Mononuclear cell (primary cell): ENCODE measurements around the gene HSH2D. TPM values are rescaled to one million over a fixed set of nuclear protein-coding genes. Genes with fewer than 3 reads are reported as not detected.

Experiments used
- H3K27me3 ChIP-seq: 2 replicates; pipeline ENCODE4 v1.6.0; 2011; ENCODE audit warnings: low read length, control low read depth; ENCODE audit not compliant: insufficient read depth
- H3K4me1 ChIP-seq: 2 replicates; pipeline ENCODE4 v1.5.1; 2011; ENCODE audit warnings: mild to moderate bottlenecking, low read length, control low read depth; ENCODE audit not compliant: insufficient read depth
- H3K4me3 ChIP-seq: 2 replicates; pipeline ENCODE4 v1.5.1; 2011; ENCODE audit warnings: mild to moderate bottlenecking, low read length, moderate library complexity
- H3K9me3 ChIP-seq: 2 replicates; pipeline ENCODE4 v1.5.1; 2011; ENCODE audit warnings: low read depth, mild to moderate bottlenecking, control low read depth, low read length
- total RNA-seq: library from RNA; depleted of rRNA; stranded (reverse); fragments of >200 nt; gene quantifications from one replicate; pipeline ENCODE4 v1.2.3, GENCODE V29; 2012

Gene HSH2D
- total RNA-seq, 1 donor = 32.2 TPM

DNA sequence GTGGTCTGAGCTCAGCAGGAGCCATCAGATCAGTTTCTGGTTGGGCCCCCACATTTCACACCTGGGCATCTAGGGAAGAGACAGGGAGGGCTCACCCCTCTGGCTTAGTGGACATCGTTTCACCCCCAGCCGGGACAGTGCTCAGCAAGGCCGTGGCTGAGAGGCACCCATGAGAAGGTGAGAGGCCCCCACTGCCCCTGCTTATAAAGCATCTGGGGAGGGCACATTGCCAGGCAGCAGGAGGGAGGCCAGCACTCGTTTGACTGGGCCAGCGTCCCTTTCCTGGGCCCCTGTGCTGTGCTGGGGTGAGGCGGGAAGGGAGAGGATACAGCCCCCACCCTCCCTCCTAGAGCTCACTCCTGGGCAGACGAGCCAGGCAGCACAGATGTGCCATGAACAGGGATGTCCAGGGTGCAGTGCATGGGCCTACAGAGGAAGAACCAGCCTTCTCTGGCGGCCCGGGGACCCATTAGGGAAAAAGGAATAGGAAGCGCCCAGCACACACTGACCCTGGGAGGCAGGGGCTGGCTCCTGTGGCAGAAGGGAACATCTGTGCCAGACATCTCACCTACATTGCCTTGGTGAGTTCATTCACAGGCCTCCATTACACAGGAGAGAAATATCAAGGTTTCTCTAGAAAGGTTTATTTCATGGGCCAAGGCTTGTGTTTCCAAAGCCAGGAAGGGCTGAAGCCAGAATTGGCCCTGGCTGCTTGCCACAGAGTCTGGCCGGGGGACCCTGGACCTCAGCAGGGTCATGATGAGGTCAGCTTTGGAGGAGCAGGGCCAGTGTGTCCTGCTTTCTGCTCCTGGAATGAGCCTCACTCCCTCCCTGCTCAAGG is 61.9 kb downstream of the HSH2D start:
- Histone ChIP-seq H3K27me3 (no peaks in the 10 kb centered on the region), H3K4me1 (peaks cover 15% of the 10 kb centered on the region), H3K9me3 (no peaks in the 10 kb centered on the region)

DNA sequence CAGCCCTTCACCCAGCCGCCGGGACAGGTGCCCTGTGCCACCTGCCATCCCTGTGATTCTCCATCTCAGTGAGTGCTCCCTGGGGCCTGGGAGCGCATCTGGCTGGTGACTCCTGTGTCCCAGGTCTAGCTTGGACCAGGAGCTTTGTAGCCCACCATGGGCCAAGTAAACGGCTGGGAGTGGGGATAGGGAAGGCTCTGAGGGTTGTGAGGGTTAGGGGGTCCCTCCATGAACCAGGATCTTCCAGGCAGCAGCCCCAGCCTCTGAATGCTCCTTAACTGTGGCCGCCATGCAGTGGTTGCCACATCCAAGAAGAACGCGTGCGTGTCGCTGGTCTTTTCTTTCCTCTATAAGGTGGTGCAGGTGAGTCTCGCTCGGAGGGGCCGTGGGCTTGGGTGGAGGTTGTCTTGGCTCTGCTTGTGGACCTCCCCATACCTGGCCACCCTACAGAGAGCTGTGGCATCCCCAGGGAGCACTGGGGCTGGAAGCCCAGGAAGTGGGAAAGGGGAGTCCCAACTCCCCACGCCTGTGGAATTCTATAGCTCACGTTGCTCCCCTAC is 62.6 kb downstream of the HSH2D start:
- no peaks in the 10 kb centered on the region for H3K27me3 ChIP-seq
- H3K4me1 ChIP-seq = peaks cover 12% of the 10 kb centered on the region
- no peaks in the 10 kb centered on the region for H3K9me3 ChIP-seq
- no peak overlapping the region for H3K4me3 ChIP-seq

More for the DNA sequence above, 61.9 kb downstream of the HSH2D start:
- no peak overlapping the region for H3K4me3 ChIP-seq

DNA sequence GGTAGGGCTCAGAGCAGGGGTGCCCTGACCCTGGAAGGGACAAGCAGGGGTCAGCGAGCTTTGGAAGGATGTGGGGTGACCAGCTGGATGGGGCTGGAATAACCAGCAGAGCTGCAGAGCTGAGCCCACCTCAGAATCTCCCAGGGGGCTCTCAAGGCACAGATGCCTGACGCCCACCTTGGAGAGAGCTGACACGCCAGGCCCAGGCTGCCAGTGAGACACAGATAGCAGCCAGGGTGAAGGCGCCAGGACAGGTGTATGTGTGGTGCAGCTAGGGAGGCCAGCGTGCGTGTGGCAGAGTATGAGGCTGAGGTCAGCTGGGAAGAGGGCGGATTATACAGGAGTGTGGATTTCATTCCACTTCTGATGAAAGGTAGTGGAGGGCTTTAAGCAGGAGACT is 63.2 kb downstream of the HSH2D start:
- Histone ChIP-seq H3K4me3 (no peak overlapping the region), H3K9me3 (no peaks in the 10 kb centered on the region), H3K27me3 (no peaks in the 10 kb centered on the region), H3K4me1 (peaks cover 12% of the 10 kb centered on the region)

DNA sequence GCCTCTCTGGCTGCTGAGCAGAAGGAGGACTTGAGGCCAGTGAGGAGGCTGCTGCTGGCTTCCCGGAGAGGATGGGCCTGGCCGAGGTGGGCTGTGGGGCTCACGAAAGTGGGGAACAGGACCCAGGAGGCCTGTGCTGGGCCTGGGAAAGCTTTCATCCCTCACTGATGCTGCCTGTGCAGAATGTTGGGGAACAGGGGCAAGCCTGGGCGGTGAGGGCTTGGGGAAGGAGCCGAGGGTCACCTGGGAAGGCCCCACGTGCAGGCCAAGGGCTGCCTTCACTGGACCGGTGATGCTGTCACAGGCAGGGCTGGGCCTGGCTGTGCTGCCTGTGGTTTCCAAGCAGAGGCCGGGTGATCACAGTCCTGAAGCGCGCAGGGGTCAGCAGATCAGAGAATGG is 63.6 kb downstream of the HSH2D start:
- peaks cover 12% of the 10 kb centered on the region for H3K4me1 ChIP-seq
- H3K9me3 ChIP-seq = no peaks in the 10 kb centered on the region
- no peaks in the 10 kb centered on the region for H3K27me3 ChIP-seq
- H3K4me3 ChIP-seq = no peak overlapping the region

DNA sequence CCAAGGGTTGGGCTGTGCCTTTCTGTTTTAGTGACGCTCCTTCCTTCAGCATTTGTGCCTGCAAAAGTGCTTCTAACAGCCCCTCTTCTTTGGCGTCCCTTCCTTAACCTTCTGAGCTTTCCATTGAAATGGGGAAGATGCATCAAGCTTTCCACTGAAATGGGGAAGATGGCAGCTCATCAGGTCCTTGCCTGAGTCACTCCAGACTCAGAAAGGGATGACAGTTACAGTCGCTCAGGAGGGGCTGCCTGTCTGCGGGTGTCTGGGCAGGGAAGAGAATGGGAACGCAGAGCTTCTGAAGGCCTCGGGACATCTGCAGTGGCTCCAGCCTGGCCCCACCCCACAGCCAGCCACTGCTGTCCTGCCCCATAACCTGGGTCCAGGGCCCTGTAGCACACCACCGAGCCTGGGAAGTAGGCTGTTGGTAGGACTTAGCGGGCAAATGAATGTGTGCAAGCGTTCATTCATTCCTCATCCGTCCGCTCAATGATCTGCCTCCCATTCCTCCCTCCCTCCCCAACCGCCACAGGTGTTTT is 64.1 kb downstream of the HSH2D start:
- no peak overlapping the region for H3K4me3 ChIP-seq
- no peaks in the 10 kb centered on the region for H3K27me3 ChIP-seq
- no peaks in the 10 kb centered on the region for H3K9me3 ChIP-seq
- peaks cover 12% of the 10 kb centered on the region for H3K4me1 ChIP-seq

Other genes starting within 250 kb of the HSH2D start
- gene CYP4F2, start 245.6 kb upstream of the HSH2D start, total RNA-seq = not detected
- not detected for gene CYP4F11, start 209.2 kb upstream of the HSH2D start, total RNA-seq
- not detected for gene OR10H4, start 194.7 kb upstream of the HSH2D start, total RNA-seq
- 180 TPM for gene TPM4, start 67.2 kb upstream of the HSH2D start, total RNA-seq
- 107 TPM for gene RAB8A, start 31.8 kb upstream of the HSH2D start, total RNA-seq
- not detected for gene CIB3, start 29.8 kb downstream of the HSH2D start, total RNA-seq
- 84.5 TPM for gene FAM32A, start 41.7 kb downstream of the HSH2D start, total RNA-seq
- 43.8 TPM for gene AP1M1, start 54.2 kb downstream of the HSH2D start, total RNA-seq
- 184 TPM for gene KLF2, start 181.1 kb downstream of the HSH2D start, total RNA-seq